ENCODE measurements around the gene DCST2.
A peak's percentile ranks its signal among the peaks of the same experiment; 100 is the strongest.

DCST2 gene

DNA sequence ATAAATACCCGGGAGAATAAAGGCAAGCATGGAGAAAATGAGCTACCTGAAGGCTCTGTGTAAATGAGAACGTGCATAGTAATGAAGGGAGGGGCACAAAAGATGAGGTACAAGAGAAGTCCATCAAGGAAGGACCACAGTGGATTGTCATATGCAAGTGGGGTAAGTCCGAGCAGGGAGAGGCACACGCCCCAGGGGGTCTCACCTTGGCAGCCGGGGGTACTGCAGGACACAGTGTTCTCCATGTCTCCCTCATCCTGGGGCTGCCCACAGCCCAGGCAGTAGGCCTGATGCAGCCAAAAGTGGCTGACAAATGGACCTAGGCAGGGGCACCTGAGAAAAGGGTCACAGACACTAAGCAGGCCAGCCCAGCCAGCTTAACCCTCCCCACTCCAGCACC, 10.0 kb downstream of the DCST2 start:
- no peak for DNase-seq

DNA sequence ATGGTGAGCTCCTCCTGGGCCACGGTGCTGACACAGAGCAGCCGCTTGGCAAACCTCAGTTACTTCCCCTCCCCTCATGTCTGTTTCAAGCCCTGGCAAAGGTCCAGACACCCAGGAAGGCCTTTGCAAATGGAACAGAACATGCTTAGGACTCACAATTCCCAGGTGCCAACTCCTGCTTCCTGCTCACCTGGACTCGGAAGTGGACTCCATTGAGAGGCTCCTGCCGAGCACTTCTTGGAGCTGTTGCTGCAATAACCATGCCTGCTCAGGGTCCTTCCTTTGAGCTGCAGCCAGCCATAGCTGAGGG, 10.7 kb downstream of the DCST2 start:
- peak; percentile 47 for DNase-seq

DNA sequence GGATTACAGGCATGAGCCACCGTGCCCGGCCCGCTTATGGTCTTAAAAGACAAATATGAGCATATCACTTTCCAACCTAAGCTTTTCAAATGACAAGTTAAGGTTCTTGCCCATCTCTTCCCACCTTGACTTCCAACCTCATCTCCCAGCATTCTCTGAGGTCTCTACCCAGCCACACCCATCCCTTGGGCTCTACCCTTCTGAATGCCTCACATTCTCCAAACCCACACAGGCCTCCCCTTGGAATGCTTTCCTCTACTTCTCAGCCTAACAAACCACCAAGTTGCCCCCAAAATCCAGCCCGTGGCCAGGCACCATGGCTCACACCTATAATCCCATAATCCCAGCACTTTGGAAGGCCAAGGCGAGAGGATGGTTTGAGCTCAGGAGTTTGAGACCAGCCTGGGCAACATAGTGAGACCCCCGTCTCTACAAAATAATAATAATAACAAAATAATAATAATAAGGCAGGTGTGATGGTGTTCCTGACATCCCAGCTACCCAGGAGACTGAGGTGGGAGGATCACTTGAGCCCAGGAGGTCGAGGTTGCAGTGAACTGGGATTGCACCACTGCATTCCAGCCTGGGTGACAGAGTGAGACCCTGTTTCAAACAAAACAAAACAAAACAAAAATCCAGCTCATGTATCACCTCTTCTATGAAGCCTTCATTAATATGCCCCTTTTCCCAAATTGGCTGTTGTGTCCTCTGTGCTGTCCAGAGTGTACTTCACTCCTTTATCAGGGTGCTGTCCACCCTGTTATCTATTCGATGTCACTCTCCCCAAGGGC, 11.2 kb downstream of the DCST2 start:
- no peak for DNase-seq

DNA sequence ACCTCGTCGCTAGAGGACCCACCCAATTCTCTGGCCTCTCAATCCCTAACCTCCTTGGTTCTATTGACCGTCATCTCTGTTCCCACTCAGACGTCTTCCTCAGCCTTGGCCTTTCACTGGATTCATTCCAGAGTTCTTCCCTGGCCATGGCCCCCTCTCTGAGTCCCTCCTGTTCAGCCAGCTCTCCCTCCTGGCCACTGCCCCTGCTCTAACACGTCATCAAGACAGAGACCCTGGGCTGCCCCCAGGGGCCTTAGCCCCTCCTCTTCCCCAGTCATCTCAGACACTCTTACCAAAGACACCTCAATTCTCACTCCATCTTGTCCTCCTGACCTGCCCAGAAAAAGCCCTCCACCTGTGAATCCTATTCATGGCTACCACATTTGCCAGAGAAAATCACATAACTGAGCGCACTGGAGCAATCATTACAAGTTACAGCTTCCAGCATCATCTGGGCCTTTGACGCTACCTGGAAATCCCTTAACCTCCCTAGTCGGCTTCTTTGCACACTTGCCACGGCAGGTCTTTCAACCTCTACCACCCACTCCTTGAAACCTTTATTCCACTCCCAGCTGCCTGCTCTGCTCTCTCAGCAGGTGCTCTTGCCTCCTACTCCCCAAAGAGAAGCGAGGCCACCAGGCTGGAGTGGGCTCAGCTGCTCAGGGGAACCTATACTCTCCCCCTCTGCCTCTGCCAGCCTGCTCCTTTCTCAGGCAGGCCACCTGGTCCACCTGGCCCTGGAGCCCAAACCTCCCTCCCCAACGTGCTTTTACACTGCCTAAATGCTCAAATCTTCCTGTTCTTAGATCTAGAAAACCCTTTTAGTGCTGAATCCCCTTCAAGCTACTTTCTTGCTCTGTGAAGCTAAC, 14.0 kb downstream of the DCST2 start:
- DNase-seq: no peak

DNA sequence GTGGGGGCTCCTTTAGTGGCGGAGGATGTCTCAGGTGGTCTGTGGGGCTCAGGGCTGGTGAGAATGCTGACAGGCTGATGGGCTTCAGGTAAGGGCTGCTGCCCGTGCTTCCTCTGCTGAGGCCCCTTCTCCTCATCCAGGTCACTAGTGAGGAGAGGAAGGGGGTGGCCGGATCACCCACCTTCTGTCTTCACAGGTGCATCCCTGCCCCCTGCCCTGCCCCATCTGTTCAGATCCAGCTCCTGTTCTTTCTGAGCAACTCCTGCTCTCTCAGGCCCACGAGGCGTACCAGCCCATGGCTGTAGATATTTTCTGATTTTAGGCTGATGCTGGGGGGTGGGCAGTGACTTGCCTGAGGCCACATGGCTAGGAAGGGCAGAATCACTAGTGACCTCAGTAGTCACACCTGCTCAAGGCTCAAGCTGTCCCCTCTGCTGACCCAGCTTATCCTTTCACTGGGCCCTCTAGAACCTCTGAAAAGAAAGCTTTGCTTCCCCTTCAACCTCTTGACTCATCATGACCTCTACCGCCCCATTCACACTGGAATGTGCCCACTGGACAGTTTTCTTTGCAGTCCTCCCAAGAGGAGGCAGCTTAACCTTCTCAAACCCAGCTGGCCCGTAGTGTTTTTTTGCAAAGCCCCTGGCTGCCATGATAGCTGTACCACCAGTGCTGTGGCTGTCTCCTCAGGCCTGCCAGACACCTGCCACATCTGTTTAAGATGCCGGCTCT, 14.8 kb downstream of the DCST2 start:
- no peak for DNase-seq

DNA sequence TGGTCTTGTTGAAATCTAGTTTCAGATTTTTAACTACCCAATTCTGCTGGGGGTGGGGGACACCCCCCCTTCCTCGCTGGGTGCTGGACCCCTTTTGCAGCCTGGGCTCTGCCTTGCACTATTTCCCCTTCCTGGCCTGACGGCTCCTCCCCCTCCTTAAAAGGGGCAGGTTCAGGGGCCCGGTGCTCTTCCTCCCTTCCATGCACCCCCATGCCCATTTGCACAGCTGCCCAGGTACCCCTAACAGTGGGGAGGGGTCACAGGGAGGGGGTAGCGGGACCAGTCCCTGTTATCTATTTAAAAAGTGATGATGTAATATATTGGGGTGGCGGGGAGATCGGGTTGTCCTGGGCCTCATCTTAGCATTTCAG, 15.7 kb downstream of the DCST2 start:
- DNase-seq: no peak

DNA sequence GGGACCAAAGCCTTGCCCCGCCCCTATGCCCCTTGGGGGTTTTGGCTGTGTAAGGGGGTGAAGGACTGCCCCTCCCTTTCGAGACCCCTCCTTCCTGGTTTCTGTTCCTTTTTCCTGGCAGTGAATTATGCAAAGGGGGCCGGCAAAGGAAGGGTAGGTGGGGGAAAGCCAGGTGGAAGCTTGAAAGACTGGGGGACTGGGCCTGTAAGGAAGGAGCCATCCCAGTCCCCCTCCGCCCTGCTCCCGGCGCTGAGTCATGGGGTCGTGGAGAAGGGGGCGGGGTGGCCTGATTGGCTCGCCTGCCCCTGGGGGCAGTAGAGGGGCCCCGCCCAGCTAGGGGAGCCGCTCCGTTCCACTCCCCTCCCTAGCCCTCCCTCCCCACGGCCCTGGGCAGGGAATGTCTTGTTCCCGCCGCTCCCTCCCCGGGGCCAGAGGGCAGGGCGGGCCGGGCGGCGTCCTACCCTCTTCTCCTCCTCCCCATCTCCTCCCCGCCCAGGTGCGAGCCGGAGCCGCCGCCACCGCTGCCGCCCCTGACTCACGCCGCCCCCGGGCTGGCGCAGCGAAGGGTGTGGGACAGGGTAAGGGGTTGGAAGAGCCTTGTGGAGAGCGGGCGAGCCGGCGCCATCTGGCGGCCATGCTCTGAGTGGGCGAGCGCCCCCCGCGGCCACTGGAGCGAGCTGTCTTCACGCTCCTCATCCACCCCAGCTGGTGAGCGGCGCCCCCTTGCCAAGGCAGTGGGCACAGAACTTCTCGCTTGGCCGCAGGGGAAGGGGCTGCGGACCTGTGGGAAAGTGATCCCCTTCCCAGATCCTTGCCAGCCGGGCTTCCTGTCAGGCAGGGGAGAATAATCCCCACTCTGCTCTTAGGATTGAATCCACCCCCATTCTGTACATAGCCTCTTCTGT, 16.3 kb downstream of the DCST2 start:
- DNase-seq: peak; percentile 17

DNA sequence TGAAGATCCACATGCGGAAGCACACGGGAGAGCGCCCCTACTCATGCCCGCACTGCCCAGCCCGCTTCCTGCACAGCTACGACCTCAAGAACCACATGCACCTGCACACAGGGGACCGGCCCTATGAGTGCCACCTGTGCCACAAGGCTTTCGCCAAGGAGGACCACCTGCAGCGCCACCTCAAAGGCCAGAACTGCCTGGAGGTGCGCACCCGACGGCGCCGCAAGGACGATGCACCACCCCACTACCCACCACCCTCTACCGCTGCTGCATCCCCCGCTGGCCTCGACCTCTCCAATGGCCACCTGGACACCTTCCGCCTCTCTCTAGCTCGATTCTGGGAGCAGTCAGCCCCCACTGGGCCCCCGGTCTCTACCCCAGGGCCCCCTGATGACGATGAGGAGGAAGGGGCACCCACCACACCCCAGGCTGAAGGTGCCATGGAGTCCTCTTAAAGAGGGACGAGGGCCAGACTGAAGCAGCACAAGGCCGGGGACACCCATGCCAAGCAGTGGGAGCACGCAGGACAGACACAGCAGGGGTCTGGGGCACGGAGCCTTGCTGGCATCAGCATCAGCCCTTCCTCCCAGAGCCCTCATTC, 17.2 kb downstream of the DCST2 start:
- no peak for DNase-seq

DNA sequence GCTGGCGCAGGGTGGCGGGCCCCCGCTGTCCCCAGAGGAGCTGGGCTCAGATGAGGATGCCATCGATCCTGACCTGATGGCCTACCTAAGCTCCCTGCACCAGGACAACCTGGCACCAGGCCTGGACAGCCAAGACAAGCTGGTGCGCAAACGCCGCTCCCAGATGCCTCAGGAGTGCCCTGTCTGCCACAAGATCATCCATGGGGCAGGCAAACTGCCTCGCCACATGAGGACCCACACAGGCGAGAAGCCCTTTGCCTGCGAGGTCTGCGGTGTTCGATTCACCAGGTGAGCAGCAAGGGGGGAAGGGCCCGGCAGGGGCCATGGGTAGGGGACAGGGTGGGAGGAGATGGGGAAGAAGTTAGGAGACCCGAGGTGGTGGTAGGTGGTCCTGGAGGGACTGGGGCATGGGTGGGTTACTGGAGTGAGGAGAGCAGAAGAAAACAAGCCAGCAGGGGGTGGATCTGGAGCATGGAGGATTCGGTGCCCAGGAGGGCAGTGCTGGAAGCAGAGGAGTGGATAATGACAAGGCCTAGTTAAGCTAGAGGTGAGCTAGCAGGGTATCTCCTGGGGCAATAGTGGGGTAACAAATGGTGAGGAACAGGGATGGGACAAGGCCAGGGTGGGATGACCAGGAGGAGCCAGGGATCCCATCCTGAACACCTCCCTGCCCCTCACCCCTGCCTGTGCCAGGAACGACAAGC, 17.9 kb downstream of the DCST2 start:
- no peak for DNase-seq

DNA sequence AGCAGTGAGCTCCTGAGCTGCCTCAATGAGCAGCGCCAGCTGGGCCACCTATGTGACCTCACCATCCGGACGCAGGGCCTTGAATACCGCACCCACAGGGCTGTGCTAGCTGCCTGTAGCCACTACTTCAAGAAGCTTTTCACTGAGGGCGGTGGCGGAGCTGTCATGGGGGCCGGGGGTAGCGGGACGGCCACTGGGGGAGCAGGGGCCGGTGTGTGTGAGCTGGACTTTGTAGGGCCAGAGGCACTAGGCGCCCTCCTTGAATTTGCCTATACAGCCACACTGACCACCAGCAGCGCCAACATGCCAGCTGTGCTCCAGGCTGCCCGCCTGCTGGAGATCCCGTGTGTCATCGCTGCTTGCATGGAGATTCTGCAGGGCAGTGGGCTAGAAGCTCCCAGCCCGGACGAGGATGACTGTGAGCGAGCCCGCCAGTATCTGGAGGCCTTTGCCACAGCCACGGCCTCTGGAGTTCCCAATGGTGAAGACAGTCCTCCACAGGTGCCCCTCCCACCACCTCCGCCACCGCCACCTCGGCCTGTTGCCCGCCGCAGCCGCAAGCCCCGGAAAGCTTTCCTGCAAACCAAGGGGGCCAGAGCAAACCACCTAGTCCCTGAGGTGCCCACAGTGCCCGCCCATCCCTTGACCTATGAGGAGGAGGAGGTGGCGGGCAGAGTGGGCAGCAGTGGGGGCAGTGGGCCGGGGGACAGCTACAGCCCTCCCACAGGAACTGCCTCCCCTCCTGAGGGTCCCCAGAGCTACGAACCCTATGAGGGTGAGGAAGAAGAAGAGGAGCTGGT, 18.7 kb downstream of the DCST2 start:
- no peak for DNase-seq

DNA sequence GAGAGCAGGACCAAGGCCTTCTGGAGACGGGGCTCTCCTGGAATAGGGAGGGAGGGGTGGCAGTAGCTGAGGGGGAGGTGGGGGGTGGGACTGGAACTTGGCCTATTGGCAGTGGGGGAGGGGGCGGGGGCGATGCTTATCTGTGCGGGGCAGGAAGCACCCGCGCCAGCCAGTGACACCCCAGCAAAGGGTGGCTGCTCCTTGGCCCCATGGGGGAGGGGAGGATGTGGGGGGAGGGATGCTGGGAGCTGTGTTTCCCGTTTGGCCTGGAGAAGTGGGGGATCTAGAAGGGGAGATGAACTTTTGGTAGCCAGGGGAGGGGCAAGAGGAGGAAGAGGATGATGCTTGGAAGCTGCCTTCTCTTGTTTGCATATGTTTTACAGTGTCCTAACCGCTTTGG, 19.9 kb downstream of the DCST2 start:
- DNase-seq: no peak

DNA sequence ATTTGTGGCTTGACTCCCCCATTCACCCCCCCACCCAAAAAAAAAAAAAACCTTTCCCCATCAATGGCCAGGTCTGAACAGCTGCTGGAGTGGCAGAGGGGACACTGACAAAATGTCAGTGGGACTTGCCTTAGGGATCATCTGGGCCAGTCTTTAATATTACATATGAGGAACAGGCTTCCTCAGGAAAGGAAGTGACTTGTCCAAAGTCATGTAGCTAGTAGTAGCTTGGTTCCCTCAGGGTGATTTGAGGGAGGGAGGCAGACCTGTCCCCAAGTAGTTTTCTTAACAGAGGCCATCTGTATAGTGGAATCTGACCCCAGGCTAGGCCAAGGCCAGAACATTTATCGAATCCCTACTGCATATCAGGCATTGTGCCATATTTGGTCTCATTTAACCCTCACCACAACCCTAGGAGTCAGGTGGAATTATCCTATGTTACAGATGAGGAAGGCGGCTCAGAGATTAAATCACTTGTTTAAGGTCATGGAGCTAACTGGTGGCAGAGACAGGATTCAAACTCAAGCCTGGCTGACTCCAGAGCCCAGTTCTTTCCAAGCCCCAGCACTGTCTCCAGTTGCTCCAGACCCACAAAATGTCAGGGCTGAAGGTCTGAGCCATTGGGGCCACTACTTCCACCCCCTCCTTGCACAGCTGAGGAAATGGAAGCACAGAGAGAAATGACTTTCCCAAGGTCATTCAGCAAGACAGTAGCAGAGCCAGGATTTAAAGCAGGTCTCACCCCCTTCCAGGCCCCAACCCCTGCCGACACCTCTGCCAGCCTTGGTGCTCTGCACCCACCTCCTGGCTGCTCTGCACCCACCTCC, 20.6 kb downstream of the DCST2 start:
- no peak for DNase-seq

DNA sequence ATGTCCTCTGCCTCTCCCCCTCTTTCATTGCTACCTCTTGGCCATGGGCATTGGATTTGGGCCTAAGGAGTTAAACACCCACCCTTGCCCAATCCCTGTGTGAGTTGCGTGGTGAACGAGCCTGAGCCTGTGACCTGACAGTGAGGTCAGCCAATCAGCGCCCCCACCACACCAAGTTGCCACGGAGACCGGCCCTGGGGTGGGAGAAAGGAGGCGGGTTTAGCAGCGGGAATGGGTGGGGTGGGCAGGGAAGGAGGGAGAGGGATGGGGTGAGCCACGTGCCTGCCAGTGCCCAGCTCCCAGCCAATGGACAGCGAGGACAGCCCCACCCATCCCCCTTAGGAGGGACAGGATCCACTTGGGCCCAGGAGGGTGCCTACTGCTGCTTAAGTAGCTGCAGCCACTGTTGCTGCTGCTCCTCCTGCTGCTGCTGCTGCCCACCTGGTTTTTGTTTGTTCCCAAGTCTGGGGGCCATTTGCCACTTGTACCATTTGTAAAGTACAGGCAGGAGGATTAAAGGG, 21.5 kb downstream of the DCST2 start:
- no peak for DNase-seq

DNA sequence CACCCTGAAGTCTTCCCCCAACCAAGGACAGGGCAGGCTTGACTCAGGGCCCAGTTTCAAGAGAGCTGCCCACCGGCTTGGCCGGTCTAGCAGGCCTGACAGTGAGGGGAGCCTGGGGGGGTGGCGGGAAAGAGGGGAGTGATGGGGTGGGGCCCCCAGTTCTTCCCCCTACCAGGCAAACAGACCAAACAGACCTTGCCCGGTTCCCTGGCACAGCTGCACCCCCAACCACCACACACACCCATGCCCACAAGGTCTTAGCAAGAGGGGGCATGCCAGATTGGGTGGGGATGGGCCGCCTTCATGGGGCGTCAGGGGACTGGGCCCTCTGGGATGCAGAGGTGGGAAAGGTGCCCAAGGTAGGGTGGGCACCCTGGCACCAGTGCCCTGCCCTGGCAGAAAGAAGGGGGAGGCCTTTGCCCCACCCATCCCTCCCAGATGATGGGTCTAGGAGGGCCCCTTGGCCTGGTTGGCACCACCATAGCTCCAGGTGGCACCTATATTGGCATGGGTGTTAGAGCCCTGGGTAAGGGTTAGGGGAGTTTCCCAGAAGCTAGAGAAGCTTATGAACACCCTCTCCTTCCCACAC, 22.1 kb downstream of the DCST2 start:
- no peak for DNase-seq

DNA sequence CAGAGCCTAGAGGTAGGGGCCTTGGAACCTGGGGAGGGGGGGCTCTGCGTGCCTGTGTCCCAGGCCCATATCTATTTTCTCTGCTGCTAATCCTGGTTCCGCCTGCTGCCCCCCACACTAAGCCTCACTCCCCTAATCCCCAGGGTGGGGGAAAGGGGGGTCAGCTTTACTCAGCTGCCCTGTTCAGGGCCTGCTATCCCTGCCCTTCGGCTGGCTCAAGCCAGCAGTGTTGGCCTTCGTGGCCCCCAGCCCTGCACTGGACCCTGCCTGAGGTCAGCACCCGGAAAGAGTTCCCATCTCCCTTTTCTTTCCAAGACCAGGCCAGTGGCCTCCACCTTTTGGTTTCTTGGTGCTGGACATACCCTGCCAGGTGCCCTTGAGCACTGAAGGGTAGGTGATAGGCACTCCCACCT, 22.6 kb downstream of the DCST2 start:
- no peak for DNase-seq

DNA sequence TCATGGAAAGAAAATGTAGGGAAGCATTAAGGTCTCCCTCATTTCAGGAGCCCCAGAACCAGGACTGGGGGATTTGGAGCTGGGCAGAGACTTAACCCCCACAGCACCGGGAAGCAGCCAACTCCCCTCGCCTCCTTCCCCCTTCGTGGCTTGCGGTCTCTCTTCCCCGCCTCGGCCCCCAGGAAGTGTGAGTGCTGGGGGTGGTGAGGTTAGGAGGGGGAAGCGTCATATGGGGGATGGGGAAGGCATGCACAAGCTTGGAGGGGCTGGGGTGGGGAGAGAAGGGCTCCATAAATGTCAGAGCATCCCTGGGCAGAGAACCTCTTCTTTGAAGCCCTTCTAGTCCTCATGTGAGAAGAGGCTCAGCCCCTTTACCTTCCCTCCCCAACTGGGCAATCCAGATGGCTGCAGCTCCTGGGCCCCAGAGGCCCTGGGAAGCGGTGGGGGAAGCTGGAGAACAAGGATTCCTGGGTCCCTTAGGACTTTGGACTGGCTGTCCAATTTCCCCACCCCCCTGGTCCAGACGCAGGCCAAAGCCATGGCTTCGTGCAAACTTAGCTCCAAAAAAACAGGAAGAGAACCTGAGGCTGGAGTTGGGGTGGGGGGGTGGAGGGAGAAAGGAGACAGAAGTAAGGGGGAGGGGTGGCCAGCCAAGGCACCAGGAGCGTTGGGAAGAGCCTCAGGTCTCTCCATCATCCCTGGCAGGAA, 23.2 kb downstream of the DCST2 start:
- DNase-seq: no peak

DNA sequence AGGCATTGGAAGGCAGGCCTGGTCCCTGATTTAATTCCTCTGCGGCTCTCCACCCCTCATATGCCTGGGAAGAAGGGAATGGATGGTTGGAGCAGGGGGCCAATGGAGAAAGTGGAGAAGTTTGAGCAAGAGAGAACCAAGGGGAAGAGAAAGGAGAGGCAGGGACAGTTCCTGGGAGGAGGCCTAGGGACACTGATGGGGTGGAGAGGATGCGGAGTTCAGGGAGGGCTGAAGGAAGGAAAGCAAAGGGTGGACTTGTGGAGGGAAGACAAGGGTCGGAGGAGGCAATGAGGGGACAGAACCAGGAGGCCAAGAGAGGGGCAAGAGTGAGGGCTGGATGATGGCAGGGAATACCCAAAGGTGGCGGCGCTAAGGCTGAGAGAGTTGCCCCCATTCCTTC, 23.8 kb downstream of the DCST2 start:
- DNase-seq: no peak

DNA sequence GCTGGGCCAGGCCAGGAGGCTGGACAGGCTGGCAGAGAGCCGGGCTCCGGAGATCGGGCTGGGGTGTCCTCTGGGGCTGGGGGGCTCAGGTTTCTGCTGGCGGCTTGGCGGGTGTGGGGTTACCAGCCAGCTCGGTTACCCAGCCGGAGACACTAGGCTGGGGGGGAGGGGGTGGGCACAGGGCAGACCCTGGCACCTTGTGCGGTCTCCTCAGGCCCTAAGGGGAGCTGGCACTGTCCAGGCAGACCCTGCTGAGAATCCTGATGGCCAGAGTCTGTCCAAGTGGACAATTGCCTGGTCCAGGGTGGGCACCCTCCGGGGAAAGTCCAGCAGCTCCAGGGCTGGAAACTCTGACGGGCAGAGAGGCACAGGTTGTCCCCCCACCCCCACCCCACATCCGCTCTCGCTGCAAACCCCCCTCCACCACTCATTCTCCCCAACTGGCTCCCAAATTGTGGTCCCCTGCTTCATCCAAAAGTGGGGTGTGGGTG, 24.3 kb downstream of the DCST2 start:
- no peak for DNase-seq

Data from NCI-H2029 treated with DMSO at 0.1 percent for 48 hours (cell line).